HEK293 (cell line): ENCODE measurements around the gene MAGEA2.

Experiments used
- KLF9 ChIP-seq: fragments of 450-650 bp; formaldehyde crosslinking; IDR thresholded peaks from 2 replicates; pipeline ENCODE4 v1.5.1; 2016; ENCODE audit warnings: missing biosample characterization, missing genetic modification characterization, low read depth
- ZBTB21 ChIP-seq: fragments of 450-650 bp; formaldehyde crosslinking; IDR thresholded peaks from 2 replicates; pipeline ENCODE4 v1.5.1; 2017; ENCODE audit warnings: missing biosample characterization, missing genetic modification characterization
- ZNF133 ChIP-seq: fragments of 450-650 bp; formaldehyde crosslinking; IDR thresholded peaks from 2 replicates; pipeline ENCODE4 v1.5.1; 2016; ENCODE audit warnings: missing biosample characterization, missing genetic modification characterization
- ZNF416 ChIP-seq: fragments of 450-650 bp; formaldehyde crosslinking; IDR thresholded peaks from 2 replicates; pipeline ENCODE4 v1.5.1; 2016; ENCODE audit warnings: missing biosample characterization, missing genetic modification characterization
- ZNF510 ChIP-seq: fragments of 450-650 bp; formaldehyde crosslinking; IDR thresholded peaks from 2 replicates; pipeline ENCODE4 v1.5.1; 2018; ENCODE audit warnings: mild to moderate bottlenecking, missing genetic modification characterization, missing biosample characterization; ENCODE audit not compliant: insufficient replicate concordance
- ZNF785 ChIP-seq: fragments of 450-650 bp; formaldehyde crosslinking; IDR thresholded peaks from 2 replicates; pipeline ENCODE4 v1.5.1; 2016; ENCODE audit warnings: missing biosample characterization, missing genetic modification characterization
- TF ChIP-seq, protein P1 (sequence below): fragments of 450-650 bp; formaldehyde crosslinking; IDR thresholded peaks from 2 replicates; pipeline ENCODE4 v1.5.1; 2016; ENCODE audit warnings: missing biosample characterization, missing genetic modification characterization

DNA sequence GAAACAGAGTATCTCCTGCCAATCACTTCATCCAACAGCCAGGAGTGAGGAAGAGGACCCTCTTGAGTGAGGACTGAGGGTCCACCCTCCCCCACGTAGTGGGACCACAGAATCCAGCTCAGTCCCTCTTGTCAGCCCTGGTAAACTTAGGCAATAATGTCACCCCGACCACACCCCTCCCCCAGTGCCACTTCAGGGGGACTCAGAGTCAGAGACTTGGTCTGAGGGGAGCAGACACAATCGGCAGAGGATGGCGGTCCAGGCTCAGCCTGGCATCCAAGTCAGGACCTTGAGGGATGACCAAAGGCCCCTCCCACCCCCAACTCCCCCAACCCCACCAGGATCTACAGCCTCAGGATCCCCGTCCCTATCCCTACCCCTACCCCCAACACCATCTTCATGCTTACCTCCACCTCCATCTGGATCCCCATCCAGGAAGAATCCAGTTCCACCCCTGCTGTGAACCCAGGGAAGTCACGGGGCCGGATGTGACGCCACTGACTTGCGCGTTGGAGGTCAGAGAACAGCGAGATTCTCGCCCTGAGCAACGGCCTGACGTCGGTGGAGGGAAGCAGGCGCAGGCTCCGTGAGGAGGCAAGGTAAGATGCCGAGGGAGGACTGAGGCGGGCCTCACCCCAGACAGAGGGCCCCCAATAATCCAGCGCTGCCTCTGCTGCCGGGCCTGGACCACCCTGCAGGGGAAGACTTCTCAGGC, 20.2 kb downstream of the MAGEA2 start, which contains the start of the genes CSAG1 and MAGEA12:
- TF ChIP-seq ZNF416 (tag by site-specific recombination): no peak
- TF ChIP-seq ZNF785 (tag by site-specific recombination): no peak
- TF ChIP-seq, protein P1, sequence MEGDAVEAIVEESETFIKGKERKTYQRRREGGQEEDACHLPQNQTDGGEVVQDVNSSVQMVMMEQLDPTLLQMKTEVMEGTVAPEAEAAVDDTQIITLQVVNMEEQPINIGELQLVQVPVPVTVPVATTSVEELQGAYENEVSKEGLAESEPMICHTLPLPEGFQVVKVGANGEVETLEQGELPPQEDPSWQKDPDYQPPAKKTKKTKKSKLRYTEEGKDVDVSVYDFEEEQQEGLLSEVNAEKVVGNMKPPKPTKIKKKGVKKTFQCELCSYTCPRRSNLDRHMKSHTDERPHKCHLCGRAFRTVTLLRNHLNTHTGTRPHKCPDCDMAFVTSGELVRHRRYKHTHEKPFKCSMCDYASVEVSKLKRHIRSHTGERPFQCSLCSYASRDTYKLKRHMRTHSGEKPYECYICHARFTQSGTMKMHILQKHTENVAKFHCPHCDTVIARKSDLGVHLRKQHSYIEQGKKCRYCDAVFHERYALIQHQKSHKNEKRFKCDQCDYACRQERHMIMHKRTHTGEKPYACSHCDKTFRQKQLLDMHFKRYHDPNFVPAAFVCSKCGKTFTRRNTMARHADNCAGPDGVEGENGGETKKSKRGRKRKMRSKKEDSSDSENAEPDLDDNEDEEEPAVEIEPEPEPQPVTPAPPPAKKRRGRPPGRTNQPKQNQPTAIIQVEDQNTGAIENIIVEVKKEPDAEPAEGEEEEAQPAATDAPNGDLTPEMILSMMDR (tag by site-specific recombination): no peak
- TF ChIP-seq ZNF510 (tag by site-specific recombination): no peak
- no peak for TF ChIP-seq ZBTB21 (tag by site-specific recombination)
- no peak for TF ChIP-seq ZNF133 (tag by site-specific recombination)
- no peak for TF ChIP-seq KLF9 (tag by site-specific recombination)
